Measurements from ENCODE around the gene LDLRAD3.
"Not testable (repeated sequence)": the region's sequence is repeated elsewhere in the genome, so short reads cannot be mapped to it uniquely, and the experiment has no call there.

LDLRAD3 gene

GRCh38 chr11:35911013-35911412 is 32.8 kb upstream of the LDLRAD3 start:
- no peaks in the 10 kb centered on the region for H4K20me1 ChIP-seq (ENCODE audit: insufficient read depth, low read length, poor library complexity, severe bottlenecking)
- H3K4me3 ChIP-seq (ENCODE audit: low read length, poor library complexity, severe bottlenecking), result no peak overlapping the region
- no peaks in the 10 kb centered on the region for H3K9me3 ChIP-seq (ENCODE audit: insufficient read depth, low read depth, low read length)
- no peaks in the 10 kb centered on the region for H3K79me2 ChIP-seq (ENCODE audit: insufficient read depth, low read length)
- no peak overlapping the region for H3K9ac ChIP-seq (ENCODE audit: low read depth, low read length, poor library complexity, severe bottlenecking)
- TF ChIP-seq EZH2phosphoT487 (IDR thresholded peaks at IDR 0.05; ENCODE audit: borderline replicate concordance) (no peak), CTCF (conservative IDR thresholded peaks at IDR 0.05; ENCODE audit: low read length) (no peak)
- no peaks in the 10 kb centered on the region for H3K27me3 ChIP-seq (ENCODE audit: insufficient read depth, low read length, poor library complexity, severe bottlenecking)
- no peak overlapping the region for H3K4me2 ChIP-seq (ENCODE audit: low read depth, low read length, poor library complexity, severe bottlenecking)
- H3K9me2 ChIP-seq (replicated peaks; ENCODE audit: low read depth, low read length), result no peaks in the 10 kb centered on the region
- H3F3A ChIP-seq (ENCODE audit: low read depth), result no peaks in the 10 kb centered on the region; the same call in 1 of the 2 replicates
- no peak overlapping the region for H2AFZ ChIP-seq (ENCODE audit: low read length)
- H3K4me1 ChIP-seq (ENCODE audit: insufficient read depth, low read length, poor library complexity, severe bottlenecking), result peaks cover 55% of the 10 kb centered on the region
- H3K36me3 ChIP-seq (ENCODE audit: insufficient read depth, low read length), result no peaks in the 10 kb centered on the region

GRCh38 chr11:35911616-35912165 is 32.2 kb upstream of the LDLRAD3 start:
- no peak overlapping the region for H3K4me3 ChIP-seq (ENCODE audit: low read length, poor library complexity, severe bottlenecking)
- no peak overlapping the region for H3K9ac ChIP-seq (ENCODE audit: low read depth, low read length, poor library complexity, severe bottlenecking)
- peak overlapping the region; percentile 2; the same call in 1 of the 2 replicates for H2AFZ ChIP-seq (ENCODE audit: low read length)
- H3K9me3 ChIP-seq (ENCODE audit: insufficient read depth, low read depth, low read length), result no peaks in the 10 kb centered on the region
- no peaks in the 10 kb centered on the region for H4K20me1 ChIP-seq (ENCODE audit: insufficient read depth, low read length, poor library complexity, severe bottlenecking)
- no peaks in the 10 kb centered on the region for H3K79me2 ChIP-seq (ENCODE audit: insufficient read depth, low read length)
- H3K4me2 ChIP-seq (ENCODE audit: low read depth, low read length, poor library complexity, severe bottlenecking), result peak overlapping the region; percentile 2
- H3K27me3 ChIP-seq (ENCODE audit: insufficient read depth, low read length, poor library complexity, severe bottlenecking), result no peaks in the 10 kb centered on the region
- no peak for TF ChIP-seq CTCF (conservative IDR thresholded peaks at IDR 0.05; ENCODE audit: low read length)
- TF ChIP-seq EZH2phosphoT487 (IDR thresholded peaks at IDR 0.05; ENCODE audit: borderline replicate concordance), result no peak
- H3K9me2 ChIP-seq (replicated peaks; ENCODE audit: low read depth, low read length), result no peaks in the 10 kb centered on the region
- no peaks in the 10 kb centered on the region; the same call in 1 of the 2 replicates for H3F3A ChIP-seq (ENCODE audit: low read depth)
- H3K4me1 ChIP-seq (ENCODE audit: insufficient read depth, low read length, poor library complexity, severe bottlenecking), result peaks cover 60% of the 10 kb centered on the region
- no peaks in the 10 kb centered on the region for H3K36me3 ChIP-seq (ENCODE audit: insufficient read depth, low read length)

- H3K36me3 ChIP-seq (ENCODE audit: insufficient read depth, low read length), result not testable (repeated sequence)
Observed at GRCh38 chr11:35912436-35912835, 31.4 kb upstream of the LDLRAD3 start.

More at GRCh38 chr11:35912436-35912835, 31.4 kb upstream of the LDLRAD3 start:
- H3K4me3 ChIP-seq (ENCODE audit: low read length, poor library complexity, severe bottlenecking); H3K27me3 ChIP-seq (ENCODE audit: insufficient read depth, low read length, poor library complexity, severe bottlenecking); H2AFZ ChIP-seq (ENCODE audit: low read length); H3F3A ChIP-seq (ENCODE audit: low read depth); H3K9me3 ChIP-seq (ENCODE audit: insufficient read depth, low read depth, low read length); H3K4me2 ChIP-seq (ENCODE audit: low read depth, low read length, poor library complexity, severe bottlenecking); H3K9ac ChIP-seq (ENCODE audit: low read depth, low read length, poor library complexity, severe bottlenecking); H3K79me2 ChIP-seq (ENCODE audit: insufficient read depth, low read length); H4K20me1 ChIP-seq (ENCODE audit: insufficient read depth, low read length, poor library complexity, severe bottlenecking); H3K9me2 ChIP-seq (replicated peaks; ENCODE audit: low read depth, low read length): not testable (repeated sequence)
- peaks cover 60% of the 10 kb centered on the region for H3K4me1 ChIP-seq (ENCODE audit: insufficient read depth, low read length, poor library complexity, severe bottlenecking)

Measured in Loucy (cell line).